ENCODE results near the gene ACTC1.

ACTC1 gene

DNA sequence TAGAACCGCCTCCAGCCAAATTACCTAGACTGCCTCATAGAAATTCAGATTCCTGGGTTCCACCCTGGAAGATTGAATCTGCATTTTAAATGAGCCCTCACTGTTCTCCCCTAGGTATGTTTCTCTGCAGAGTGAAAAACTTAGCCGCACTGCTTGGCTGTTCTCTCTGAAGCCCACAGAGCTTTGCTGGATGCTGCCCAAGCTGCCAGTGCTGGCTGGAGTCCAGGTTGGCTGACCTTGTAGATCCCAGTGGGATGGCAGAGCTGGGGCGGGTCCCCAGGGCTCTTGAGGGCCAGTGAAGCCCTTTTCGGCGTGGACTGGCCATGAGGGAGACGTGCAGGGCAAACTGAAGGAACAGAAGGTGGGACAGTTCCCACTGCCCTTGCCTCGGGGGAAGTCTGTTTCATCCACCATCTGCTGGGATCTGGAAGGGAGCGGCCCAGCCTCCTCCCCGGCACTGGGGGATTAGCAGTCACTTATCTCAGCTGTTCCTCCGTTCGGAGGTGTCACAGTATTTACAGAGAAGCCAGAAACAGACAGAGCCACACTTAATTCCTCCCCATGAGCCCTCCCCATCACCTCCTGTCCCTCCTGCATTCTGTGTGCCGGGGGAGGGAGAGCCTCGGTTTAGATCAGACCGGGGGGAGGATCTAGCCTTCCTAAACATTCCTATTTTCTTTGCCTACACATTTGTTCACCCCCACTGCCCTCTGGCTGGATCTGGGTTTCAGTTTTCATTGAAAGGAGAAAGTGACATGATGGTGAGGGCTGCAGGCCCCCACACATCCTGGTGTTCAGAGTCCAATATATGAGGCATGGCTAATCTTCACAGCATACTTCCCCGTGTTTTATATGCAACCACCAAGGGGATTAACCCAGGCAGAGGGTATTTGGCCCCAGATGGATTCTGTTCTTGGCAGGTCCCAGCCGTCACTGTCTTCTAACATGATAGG, 4.1 kb upstream of the ACTC1 start:
- no peak for DNase-seq (ENCODE audit: low read depth)

DNA sequence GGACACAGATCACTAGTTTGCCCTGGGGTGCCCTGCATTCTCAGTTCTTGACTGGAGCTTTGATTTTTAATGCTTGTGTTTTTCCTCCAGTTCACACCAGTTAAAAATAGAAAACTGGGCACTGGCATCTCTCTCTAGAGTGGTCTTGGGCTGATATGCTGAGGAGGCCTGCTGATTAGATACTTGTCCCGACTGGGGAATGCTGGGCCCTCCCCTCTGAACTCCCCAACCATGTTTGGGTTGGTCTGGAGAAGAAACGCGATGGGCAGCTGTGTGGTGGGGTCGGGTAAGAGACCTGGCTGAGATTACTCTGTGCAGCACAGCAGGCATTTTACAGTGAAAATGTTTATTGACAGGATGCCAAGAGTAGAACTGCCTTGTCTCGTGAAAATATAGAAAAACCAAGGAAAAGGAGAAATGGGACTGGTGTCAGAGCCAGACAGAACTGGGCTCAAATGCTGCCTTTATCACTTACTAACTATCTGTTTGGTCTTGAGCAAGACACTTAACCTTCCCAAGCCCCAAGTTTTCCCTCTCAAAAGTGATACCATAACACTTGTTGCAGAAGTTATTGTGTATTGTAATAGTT, 1.6 kb upstream of the ACTC1 start:
- DNase-seq (ENCODE audit: low read depth), result no peak

DNA sequence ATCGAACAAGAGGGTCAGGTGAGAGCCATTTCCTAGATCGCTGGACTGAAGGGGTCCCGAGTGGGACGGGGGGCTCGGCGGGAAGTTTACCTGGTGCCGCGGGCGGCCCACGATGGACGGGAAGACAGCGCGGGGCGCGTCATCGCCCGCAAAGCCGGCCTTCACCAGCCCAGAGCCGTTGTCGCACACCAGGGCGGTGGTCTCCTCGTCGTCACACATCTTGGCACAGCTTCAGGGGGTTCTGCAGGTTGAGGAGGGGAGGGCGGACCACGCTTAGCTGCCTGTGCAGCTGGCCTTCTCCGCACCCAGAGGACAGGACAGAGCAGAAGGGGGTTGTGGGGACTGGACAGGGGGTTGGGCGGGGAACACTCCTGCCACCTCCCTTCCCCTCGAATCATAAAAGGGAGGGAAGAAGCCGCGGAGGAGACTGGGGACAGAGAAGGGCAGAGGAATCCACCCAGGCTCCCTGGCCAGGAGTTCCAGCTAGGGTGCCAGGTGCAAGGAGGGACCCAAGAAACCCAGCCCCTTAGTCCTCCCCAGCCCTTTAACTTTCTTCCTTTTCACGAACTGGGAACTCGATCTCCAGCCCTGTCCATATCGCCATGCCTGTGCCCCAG, 651 bp downstream of the ACTC1 start:
- no peak for DNase-seq (ENCODE audit: low read depth)

DNA sequence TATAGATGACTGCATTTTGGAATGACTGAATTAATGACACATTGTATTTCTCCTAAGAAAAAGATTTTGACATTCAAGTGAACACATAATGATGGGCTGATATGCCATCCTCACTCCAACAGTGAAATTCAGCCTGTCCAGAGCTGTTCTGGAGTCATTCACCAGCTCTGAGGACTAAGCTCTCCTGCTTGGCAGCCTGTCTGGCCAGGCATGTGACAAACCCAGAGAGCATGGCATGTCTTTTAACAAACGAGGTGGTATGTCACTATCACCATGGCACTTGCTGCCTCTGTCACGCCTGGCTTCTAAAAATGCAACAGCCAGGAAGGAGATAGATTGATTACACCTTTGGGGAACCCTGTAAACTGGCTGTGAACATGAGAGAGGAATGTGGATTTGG, 1.4 kb downstream of the ACTC1 start:
- DNase-seq (ENCODE audit: low read depth), result no peak

DNA sequence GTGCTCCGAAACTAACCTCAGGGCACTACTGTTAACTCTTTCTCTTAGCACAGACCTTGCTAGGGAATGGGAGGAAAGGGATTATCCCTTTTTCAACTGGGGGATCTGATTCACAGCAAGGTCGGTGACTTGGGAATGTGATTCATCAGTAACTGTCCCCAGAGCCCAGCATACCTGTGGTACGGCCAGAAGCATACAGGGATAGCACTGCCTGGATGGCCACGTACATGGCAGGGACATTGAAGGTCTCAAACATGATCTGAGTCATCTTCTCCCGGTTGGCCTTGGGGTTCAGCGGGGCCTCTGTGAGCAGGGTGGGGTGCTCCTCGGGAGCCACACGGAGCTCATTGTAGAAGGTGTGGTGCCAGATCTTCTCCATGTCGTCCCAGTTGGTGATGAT, 2.3 kb downstream of the ACTC1 start:
- DNase-seq (ENCODE audit: low read depth), result no peak

DNA sequence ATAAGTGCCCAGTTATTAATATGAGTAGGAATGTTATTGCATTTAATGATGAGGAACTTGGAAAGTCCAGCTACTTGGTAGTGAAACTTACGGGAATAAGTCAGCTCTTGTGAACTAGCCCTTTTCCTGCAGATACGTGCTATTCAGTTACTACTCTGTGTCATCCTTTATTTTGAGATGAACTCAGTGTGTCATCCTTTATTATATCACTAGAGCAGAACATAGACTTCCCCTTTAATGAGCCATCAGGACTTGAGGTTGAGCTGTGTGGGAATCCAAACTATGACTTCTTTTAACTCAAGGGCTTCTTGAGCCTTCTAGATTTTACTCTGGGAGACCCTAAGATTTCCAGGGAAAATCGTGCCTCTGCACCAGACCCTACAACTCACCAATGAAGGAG, 3.6 kb downstream of the ACTC1 start:
- DNase-seq (ENCODE audit: low read depth), result no peak

DNA sequence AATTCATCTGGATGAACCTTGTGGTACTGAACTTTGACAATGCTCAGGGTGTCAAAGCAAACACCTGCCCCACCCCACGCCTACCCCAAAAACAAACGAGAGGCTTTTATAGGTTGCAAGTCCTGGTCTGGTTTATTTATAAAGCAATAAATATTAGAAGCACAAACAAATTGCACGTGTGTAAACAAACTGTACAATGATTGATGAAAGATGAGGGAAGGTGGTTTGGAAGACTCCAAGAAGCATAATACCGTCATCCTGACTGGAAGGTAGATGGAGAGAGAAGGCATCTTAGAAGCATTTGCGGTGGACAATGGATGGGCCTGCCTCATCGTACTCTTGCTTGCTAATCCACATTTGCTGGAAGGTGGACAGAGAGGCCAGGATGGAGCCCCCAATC, 5.2 kb downstream of the ACTC1 start:
- no peak for DNase-seq (ENCODE audit: low read depth)

DNA sequence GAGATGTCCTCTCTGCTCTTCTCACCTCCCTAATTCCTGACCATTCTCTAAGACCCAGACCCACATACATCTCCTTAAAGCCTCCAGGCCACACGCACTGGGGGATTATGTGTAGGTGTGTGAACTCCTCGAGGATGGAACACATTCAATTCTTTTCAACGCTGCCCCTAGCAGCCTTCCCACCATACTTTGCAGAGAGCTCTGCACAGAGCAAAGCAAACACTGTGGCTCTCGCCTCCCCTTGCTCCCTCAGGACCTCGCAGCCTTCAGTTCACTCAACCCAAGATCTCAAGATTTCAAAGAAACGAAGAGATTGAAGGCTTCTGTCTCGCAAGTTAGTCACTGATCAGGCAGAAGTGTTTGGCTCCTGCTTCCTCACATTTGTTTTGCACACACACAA, 6.0 kb downstream of the ACTC1 start:
- DNase-seq (ENCODE audit: low read depth), result no peak

DNA sequence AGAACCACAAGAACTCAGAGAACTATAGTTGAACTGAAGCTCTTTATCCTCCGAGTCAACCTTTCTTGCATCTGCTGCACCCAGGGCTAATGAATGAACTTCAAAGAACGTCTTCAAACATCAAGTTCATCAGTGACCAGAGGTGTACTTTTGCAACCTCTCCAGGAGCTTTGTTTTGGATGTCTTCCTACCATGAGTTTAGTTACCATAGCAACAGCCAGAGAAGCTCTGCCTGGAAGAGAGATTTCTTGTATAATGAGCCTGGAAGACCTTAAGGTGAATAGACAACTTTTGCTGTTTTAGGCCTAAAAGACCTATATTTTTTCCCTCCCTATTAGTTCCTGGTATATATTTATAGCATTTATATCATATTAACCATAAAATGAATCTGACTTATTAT, 9.1 kb downstream of the ACTC1 start:
- no peak for DNase-seq (ENCODE audit: low read depth)

DNA sequence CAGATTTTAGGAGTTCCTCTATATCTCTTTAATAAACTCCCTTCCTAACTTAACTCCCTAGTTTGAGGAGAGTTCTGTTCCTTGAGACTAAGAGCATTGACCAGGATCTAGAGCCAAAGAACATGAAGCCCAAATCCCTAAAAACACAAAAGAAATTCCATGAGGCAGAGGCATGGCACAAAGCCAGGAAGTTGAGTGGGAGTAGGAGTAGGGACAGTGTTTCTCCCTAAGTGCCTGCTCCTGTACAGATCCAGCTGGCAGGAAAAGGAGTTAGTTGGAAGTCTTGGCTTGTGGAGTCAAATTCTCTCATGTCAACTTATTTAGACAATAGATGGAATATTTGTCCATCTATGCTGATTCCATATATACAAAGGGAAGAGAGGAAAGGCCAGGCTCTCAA, 11.4 kb downstream of the ACTC1 start:
- no peak for DNase-seq (ENCODE audit: low read depth)

DNA sequence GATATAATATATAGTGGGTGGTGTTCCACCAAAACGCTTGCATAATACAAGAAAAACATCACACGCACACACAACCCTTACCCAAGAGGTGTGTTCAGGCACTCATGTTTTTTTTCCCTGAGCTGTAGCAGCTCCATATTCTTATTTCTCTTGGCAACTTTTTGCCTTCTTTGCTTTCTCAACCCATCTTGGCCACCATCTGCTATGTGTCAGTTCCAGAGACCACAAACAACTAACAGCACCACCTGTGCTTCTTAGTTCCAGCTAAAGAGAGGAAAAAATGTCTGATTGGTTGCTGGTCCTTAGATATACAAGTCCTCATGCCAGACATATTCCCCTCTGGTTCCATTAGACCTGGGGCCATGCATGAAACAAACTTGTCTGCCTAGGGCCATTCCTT, 11.9 kb downstream of the ACTC1 start:
- no peak for DNase-seq (ENCODE audit: low read depth)

DNA sequence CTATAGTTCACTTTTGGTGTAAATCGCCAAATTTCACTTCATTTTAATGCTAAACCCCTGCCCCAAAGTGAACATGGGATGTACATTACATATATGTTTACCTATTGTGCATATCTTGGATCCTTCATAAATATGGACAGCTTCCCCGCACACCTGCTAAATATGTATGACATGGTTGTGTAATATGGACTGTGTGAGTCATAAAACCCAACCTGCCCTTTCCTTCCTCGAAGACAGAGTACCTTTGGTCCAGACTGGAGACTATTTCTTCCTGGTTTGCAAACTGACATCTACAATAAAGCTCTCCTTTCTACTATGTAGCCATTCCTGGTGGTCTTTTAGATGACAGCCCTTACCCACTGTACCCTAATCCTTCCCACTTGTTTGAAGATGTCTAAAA, 12.4 kb downstream of the ACTC1 start:
- DNase-seq (ENCODE audit: low read depth), result no peak

DNA sequence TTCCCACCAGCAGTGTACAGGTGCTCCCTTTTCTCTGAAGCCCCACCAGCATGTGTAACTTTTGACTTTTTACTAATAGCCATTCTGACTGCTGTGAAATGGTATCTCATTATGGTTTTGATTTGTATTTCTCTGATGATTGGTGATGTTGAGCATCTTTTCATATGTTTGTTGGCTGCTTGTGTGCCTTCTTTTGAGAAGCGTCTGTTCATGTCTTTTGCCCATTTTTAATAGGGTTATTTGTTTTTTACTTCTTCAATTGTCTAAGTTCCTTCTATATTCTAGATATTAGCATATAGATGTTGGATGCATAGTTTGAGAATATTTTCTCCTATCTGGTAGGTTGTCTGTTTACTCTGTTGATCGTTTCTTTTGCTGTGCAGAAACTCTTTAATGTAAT, 14.6 kb downstream of the ACTC1 start:
- no peak for DNase-seq (ENCODE audit: low read depth)

DNA sequence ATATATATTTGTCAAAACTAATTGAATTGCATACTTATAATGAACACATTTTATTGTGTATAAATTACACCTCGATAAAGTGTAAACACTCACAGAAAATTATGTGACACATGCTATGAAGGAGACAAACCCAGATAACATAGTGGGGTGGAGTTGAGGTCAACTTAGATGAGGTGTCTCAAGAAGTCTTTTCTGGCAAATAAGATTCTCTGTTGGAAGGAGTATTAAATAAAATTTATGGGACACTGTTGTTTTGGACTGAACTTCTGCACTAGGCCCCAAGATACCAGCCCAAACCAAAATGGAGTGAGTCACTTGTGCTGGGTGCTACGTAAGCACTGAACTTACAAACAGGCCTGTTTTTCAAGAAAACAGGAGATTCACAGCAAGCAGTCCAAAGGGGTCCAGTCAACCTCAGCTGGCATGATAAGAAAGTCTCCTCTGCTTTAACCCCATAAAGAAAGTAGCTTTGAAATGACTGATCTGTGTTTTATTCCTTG, 18.7 kb downstream of the ACTC1 start:
- DNase-seq (ENCODE audit: low read depth), result no peak

DNA sequence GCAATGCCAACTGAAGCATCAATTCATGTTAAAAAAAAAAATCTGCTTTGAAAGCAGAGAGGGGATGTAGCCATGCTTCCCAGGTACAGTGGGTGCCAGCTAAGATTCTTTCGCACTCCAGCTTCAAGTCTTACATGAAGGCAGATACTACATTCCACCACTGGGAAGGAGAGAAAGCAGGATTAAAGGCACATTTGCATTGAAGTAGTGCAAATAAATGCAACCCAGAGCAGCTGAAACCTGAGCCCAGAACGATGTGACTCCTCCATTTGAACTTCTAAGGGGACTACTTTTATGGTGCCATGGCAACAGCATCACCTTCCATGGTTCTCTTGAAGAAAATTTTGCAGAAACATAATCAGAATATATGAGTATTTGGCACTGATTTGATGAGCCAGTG, 21.4 kb downstream of the ACTC1 start:
- no peak for DNase-seq (ENCODE audit: low read depth)

DNA sequence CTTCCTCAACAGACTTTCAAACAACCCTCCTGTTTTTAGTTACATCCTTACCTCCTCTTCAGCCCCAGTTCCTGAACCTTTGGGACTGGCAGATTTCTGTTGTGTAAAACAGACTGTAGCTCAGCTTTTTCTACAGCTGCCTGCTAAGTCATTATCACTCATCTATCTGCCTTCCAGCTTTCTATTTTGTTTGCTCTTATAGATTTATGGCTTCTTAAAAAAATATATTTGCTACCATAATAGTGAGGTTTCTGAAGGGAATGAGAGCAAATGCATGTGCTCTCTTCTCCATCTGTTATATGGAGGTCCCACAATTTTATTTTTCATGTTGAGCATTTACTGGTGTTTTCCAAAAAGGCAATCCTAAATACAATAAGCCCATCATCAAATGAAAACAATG, 22.3 kb downstream of the ACTC1 start:
- no peak for DNase-seq (ENCODE audit: low read depth)

DNA sequence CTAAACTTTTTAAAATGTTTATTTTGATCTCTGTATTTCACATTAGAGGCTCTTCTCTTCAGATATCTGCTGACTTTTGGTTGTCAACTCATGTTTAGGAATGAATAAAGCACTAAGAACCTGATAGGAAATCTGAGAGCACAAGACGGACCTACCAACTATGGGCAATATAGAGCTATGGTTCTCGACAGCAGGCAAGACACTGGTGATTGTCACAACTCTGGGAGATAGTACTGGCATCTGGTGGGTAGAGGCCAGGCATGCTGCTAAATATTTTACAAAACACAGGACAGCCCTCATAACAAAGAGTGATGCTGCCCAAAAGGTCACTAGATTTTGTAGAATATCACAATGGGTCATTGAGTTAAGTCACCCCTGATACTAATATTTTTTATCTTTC, 23.0 kb downstream of the ACTC1 start:
- no peak for DNase-seq (ENCODE audit: low read depth)

DNA sequence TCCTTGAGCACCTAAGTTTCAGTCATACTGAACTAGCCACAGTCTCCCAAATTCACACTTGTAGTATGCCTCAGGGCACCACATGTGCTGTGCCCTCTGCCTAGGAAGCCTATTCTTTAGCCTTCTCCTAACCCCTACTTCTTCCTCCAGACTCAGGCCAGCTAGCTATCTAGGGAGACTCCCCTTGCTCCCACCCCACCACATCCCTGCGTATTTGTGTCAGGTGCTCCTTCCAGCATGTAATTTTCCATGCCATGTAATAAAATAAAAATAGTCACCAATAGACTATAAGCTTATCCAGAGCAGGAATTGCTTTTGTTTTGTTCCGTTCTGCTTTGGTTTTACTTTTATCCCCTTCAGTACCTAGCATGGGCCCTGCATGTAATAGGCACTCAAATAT, 25.6 kb downstream of the ACTC1 start:
- DNase-seq (ENCODE audit: low read depth), result no peak

DNA sequence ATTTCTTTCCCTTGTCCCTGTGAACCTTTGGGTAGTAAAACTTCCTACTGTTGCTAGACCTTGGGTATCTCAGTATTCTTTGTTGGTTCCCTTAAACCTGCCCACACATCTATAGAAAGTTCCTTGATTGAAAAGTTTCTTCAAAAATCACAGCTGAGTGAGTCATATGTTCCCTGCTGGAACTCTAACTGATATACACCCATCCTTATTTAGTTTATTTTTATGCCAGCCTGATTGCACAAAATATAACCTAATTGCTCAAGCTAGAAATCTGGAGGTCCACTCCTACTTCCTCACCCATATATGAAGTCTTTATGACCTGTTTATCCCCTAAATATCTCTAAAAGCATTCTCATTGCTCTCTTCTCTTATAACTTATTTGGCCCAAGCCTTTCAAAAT, 26.8 kb downstream of the ACTC1 start:
- DNase-seq (ENCODE audit: low read depth), result no peak

DNA sequence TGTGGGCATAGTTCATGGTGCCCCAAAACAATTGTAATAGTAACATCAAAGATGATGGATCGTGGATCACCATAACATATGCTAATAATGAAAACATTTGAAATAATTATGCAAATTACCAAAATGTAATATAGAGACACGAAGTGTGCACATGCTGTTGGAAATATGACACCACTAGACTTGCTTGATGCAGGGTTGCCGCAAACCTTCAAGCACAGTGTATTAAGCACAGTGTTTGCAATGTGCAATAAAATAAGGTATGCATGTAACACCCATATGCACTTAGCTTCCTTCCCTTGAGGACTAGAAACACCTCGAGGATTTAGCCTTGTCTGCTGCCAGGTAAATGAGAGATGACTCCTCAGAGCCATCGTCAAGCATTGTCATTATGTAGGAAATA, 29.6 kb downstream of the ACTC1 start:
- DNase-seq (ENCODE audit: low read depth), result no peak

DNA sequence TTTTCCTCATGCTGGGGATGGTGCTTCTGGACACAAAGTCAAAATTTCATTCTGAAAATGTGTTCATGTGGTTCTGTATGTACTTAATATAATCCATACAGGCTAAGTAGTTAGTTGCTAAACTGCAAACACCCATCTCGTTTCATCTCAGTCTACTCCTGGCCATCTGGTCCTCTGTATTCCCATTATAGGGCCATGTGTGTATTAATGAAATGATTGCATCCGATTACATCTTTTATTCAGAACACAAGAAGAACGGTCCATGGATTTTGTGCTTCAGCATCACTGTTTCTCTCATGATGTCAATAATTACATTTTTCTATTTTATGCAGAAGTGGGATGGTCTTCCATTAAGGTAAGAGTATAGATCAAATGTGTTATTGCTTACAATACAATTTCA, 34.4 kb downstream of the ACTC1 start:
- DNase-seq (ENCODE audit: low read depth), result no peak

DNA sequence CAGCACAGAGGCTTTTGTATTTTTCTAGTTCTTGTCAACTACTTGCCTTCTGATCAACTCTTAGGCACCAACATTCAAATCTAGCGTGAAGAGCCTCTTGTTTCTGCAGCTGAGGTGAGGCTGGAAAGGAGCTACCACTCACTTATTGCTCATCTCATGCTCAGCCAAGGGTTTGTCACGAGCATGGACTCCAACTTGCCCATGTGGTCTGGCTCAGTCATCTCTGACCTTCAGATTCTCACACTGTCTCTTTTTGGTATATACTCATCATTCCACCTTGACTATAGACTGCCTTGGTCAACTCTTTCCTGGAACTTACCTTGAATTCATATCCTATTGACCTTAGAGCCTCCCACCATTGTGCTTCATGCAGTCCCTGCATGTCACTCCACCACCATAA, 35.4 kb downstream of the ACTC1 start:
- DNase-seq (ENCODE audit: low read depth), result no peak

DNA sequence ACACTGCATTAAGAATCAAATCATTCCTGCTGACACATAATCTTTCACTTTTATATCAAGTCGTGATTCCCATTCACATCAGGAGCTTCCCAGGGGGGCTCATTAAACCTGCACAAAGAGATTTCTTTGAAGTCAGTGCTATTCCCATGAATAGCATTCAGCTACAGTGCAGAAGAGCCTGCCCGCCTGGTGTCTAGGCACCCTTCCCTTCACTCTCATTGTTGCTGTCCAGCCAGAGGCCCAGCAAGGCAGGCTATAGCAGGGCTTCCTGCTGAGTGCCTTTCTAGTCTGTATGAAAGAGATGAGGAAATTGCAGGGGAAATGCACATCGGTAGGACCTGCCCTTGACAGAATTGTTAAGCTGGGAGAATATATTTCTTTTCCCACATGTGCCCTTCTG, 36.0 kb downstream of the ACTC1 start:
- no peak for DNase-seq (ENCODE audit: low read depth)

Data from non-pigmented ciliary epithelial cell (primary cell).